Measurements from ENCODE around the gene TP53AIP1.

Gene TP53AIP1

GRCh38 chr11:128943428-128943976 lies 831 bp upstream of the TP53AIP1 start:
- Histone ChIP-seq H3K9me3 (ENCODE audit: insufficient read depth, low read length) (no peaks in the 10 kb centered on the region), H3K9ac (ENCODE audit: insufficient read length, low read depth) (no peak overlapping the region), H3K4me3 (ENCODE audit: insufficient read length, low read depth) (no peak overlapping the region), H3K4me1 (ENCODE audit: insufficient read depth, insufficient read length) (no peaks in the 10 kb centered on the region), H3K27me3 (ENCODE audit: insufficient read depth, insufficient read length) (no peaks in the 10 kb centered on the region), H3K36me3 (ENCODE audit: insufficient read depth, insufficient read length, low read length) (no peaks in the 10 kb centered on the region)
- no peak for TF ChIP-seq SUZ12 (IDR thresholded peaks at IDR 0.05; ENCODE audit: extremely low read depth, insufficient read depth, insufficient read length)
- TF ChIP-seq YY1 (IDR thresholded peaks at IDR 0.05; ENCODE audit: insufficient read depth, insufficient read length) = no peak
- TF ChIP-seq ZNF274 (IDR thresholded peaks at IDR 0.05; ENCODE audit: low read depth, low read length) = no peak
- DNase-seq (ENCODE audit: low read depth, low spot score) = no peak

GRCh38 chr11:128942272-128942612 lies 429 bp downstream of the TP53AIP1 start:
- Histone ChIP-seq H3K9ac (ENCODE audit: insufficient read length, low read depth) (no peak overlapping the region), H3K4me1 (ENCODE audit: insufficient read depth, insufficient read length) (peaks cover 2% of the 10 kb centered on the region)
- no peak for TF ChIP-seq SUZ12 (IDR thresholded peaks at IDR 0.05; ENCODE audit: extremely low read depth, insufficient read depth, insufficient read length)
- no peak for TF ChIP-seq ZNF274 (IDR thresholded peaks at IDR 0.05; ENCODE audit: low read depth, low read length)
- TF ChIP-seq YY1 (IDR thresholded peaks at IDR 0.05; ENCODE audit: insufficient read depth, insufficient read length) = no peak

GRCh38 chr11:128941573-128942271 lies 949 bp downstream of the TP53AIP1 start:
- Histone ChIP-seq H3K4me3 (ENCODE audit: insufficient read length, low read depth) (no peak overlapping the region), H3K4me1 (ENCODE audit: insufficient read depth, insufficient read length) (peaks cover 2% of the 10 kb centered on the region), H3K27me3 (ENCODE audit: insufficient read depth, insufficient read length) (no peaks in the 10 kb centered on the region), H3K9ac (ENCODE audit: insufficient read length, low read depth) (no peak overlapping the region), H3K9me3 (ENCODE audit: insufficient read depth, low read length) (no peaks in the 10 kb centered on the region), H3K36me3 (ENCODE audit: insufficient read depth, insufficient read length, low read length) (no peaks in the 10 kb centered on the region)
- no peak for TF ChIP-seq SUZ12 (IDR thresholded peaks at IDR 0.05; ENCODE audit: extremely low read depth, insufficient read depth, insufficient read length)
- TF ChIP-seq ZNF274 (IDR thresholded peaks at IDR 0.05; ENCODE audit: low read depth, low read length) = no peak
- TF ChIP-seq YY1 (IDR thresholded peaks at IDR 0.05; ENCODE audit: insufficient read depth, insufficient read length) = no peak
- DNase-seq (ENCODE audit: low read depth, low spot score) = no peak

More at GRCh38 chr11:128942272-128942612, 429 bp downstream of the TP53AIP1 start:
- no peaks in the 10 kb centered on the region for H3K9me3 ChIP-seq (ENCODE audit: insufficient read depth, low read length)
- no peak overlapping the region for H3K4me3 ChIP-seq (ENCODE audit: insufficient read length, low read depth)
- H3K36me3 ChIP-seq (ENCODE audit: insufficient read depth, insufficient read length, low read length) = no peaks in the 10 kb centered on the region
- DNase-seq (ENCODE audit: low read depth, low spot score) = no peak
- no peaks in the 10 kb centered on the region for H3K27me3 ChIP-seq (ENCODE audit: insufficient read depth, insufficient read length)

- no peaks in the 10 kb centered on the region for H3K9me3 ChIP-seq (ENCODE audit: insufficient read depth, low read length)
- DNase-seq (ENCODE audit: low read depth, low spot score) = no peak
- no peak overlapping the region for H3K9ac ChIP-seq (ENCODE audit: insufficient read length, low read depth)
- TF ChIP-seq YY1 (IDR thresholded peaks at IDR 0.05; ENCODE audit: insufficient read depth, insufficient read length) (no peak), SUZ12 (IDR thresholded peaks at IDR 0.05; ENCODE audit: extremely low read depth, insufficient read depth, insufficient read length) (no peak), ZNF274 (IDR thresholded peaks at IDR 0.05; ENCODE audit: low read depth, low read length) (no peak)
- no peaks in the 10 kb centered on the region for H3K36me3 ChIP-seq (ENCODE audit: insufficient read depth, insufficient read length, low read length)
- H3K27me3 ChIP-seq (ENCODE audit: insufficient read depth, insufficient read length) = no peaks in the 10 kb centered on the region
- no peak overlapping the region for H3K4me3 ChIP-seq (ENCODE audit: insufficient read length, low read depth)
- H3K4me1 ChIP-seq (ENCODE audit: insufficient read depth, insufficient read length) = peaks cover 2% of the 10 kb centered on the region
Measured at GRCh38 chr11:128941110-128941509, 1.6 kb downstream of the TP53AIP1 start.

- no peaks in the 10 kb centered on the region for H3K9me3 ChIP-seq (ENCODE audit: insufficient read depth, low read length)
- no peaks in the 10 kb centered on the region for H3K27me3 ChIP-seq (ENCODE audit: insufficient read depth, insufficient read length)
- TF ChIP-seq ZNF274 (IDR thresholded peaks at IDR 0.05; ENCODE audit: low read depth, low read length) = no peak
- TF ChIP-seq SUZ12 (IDR thresholded peaks at IDR 0.05; ENCODE audit: extremely low read depth, insufficient read depth, insufficient read length) = no peak
- TF ChIP-seq YY1 (IDR thresholded peaks at IDR 0.05; ENCODE audit: insufficient read depth, insufficient read length) = no peak
- H3K36me3 ChIP-seq (ENCODE audit: insufficient read depth, insufficient read length, low read length) = no peaks in the 10 kb centered on the region
- peaks cover 2% of the 10 kb centered on the region for H3K4me1 ChIP-seq (ENCODE audit: insufficient read depth, insufficient read length)
- no peak overlapping the region for H3K9ac ChIP-seq (ENCODE audit: insufficient read length, low read depth)
- no peak overlapping the region for H3K4me3 ChIP-seq (ENCODE audit: insufficient read length, low read depth)
- DNase-seq (ENCODE audit: low read depth, low spot score) = no peak
Measured at GRCh38 chr11:128940603-128941002, 2.1 kb downstream of the TP53AIP1 start.

- Histone ChIP-seq H3K27me3 (ENCODE audit: insufficient read depth, insufficient read length) (no peaks in the 10 kb centered on the region), H3K4me3 (ENCODE audit: insufficient read length, low read depth) (no peak overlapping the region), H3K4me1 (ENCODE audit: insufficient read depth, insufficient read length) (peaks cover 2% of the 10 kb centered on the region), H3K36me3 (ENCODE audit: insufficient read depth, insufficient read length, low read length) (no peaks in the 10 kb centered on the region), H3K9me3 (ENCODE audit: insufficient read depth, low read length) (no peaks in the 10 kb centered on the region), H3K9ac (ENCODE audit: insufficient read length, low read depth) (no peak overlapping the region)
- TF ChIP-seq ZNF274 (IDR thresholded peaks at IDR 0.05; ENCODE audit: low read depth, low read length) (no peak), YY1 (IDR thresholded peaks at IDR 0.05; ENCODE audit: insufficient read depth, insufficient read length) (no peak), SUZ12 (IDR thresholded peaks at IDR 0.05; ENCODE audit: extremely low read depth, insufficient read depth, insufficient read length) (no peak)
- no peak for DNase-seq (ENCODE audit: low read depth, low spot score)
Measured at GRCh38 chr11:128940156-128940555, 2.5 kb downstream of the TP53AIP1 start.

- DNase-seq (ENCODE audit: low read depth, low spot score) = no peak
- H3K27me3 ChIP-seq (ENCODE audit: insufficient read depth, insufficient read length) = no peaks in the 10 kb centered on the region
- H3K4me1 ChIP-seq (ENCODE audit: insufficient read depth, insufficient read length) = peaks cover 2% of the 10 kb centered on the region
Measured at GRCh38 chr11:128939591-128939990, 3.1 kb downstream of the TP53AIP1 start.

More at GRCh38 chr11:128939591-128939990, 3.1 kb downstream of the TP53AIP1 start:
- H3K4me3 ChIP-seq (ENCODE audit: insufficient read length, low read depth) = no peak overlapping the region
- no peaks in the 10 kb centered on the region for H3K36me3 ChIP-seq (ENCODE audit: insufficient read depth, insufficient read length, low read length)
- H3K9me3 ChIP-seq (ENCODE audit: insufficient read depth, low read length) = no peaks in the 10 kb centered on the region
- TF ChIP-seq ZNF274 (IDR thresholded peaks at IDR 0.05; ENCODE audit: low read depth, low read length) (no peak), YY1 (IDR thresholded peaks at IDR 0.05; ENCODE audit: insufficient read depth, insufficient read length) (no peak), SUZ12 (IDR thresholded peaks at IDR 0.05; ENCODE audit: extremely low read depth, insufficient read depth, insufficient read length) (no peak)
- H3K9ac ChIP-seq (ENCODE audit: insufficient read length, low read depth) = no peak overlapping the region

Data from NT2/D1 (cell line).